AG09319 (cell line): Measurements from ENCODE around the gene NFIB.

Experiments used
- DNase-seq: peaks from one replicate; pipeline ENCODE4 v3.0.0-alpha.2; 2010; ENCODE audit warnings: low read depth; ENCODE audit errors: extremely low read depth
- CTCF ChIP-seq: IDR thresholded peaks from 2 replicates; pipeline ENCODE4 v1.5.1; 2011; ENCODE audit warnings: low read depth, mild to moderate bottlenecking, inconsistent platforms, low read length, moderate library complexity

Gene NFIB

GRCh38 chr9:14339746-14340145, 25.8 kb upstream of the NFIB start:
- no peak for DNase-seq
- TF ChIP-seq CTCF: no peak

GRCh38 chr9:14337615-14338014, 23.7 kb upstream of the NFIB start:
- no peak for TF ChIP-seq CTCF

DNA sequence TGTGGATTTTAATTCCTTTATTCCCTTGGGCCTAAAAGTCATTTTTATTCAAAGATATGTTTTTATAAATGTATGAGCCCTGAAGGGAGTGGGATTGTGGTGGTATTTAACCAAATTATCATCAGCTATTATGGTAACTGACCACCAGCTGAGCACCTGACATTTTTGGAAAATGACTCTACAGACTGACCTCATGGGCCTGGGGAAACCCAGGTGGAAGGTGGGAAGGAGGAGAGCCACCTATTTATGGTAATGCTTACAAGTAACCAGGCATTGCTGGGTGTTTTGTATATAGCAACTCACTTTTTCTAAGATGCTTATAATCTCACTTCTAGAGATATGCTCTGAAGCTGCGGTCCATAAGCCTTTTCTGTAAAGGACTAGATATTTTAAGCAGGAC, 22.3 kb upstream of the NFIB start:
- DNase-seq: no peak
- TF ChIP-seq CTCF: no peak

More at GRCh38 chr9:14337615-14338014, 23.7 kb upstream of the NFIB start:
- DNase-seq: no peak

- TF ChIP-seq CTCF: no peak
- DNase-seq: no peak
These were observed 17.2 kb upstream of the NFIB start for GRCh38 chr9:14331120-14331519.

GRCh38 chr9:14327036-14327435, 13.1 kb upstream of the NFIB start:
- TF ChIP-seq CTCF: no peak
- DNase-seq: no peak

DNA sequence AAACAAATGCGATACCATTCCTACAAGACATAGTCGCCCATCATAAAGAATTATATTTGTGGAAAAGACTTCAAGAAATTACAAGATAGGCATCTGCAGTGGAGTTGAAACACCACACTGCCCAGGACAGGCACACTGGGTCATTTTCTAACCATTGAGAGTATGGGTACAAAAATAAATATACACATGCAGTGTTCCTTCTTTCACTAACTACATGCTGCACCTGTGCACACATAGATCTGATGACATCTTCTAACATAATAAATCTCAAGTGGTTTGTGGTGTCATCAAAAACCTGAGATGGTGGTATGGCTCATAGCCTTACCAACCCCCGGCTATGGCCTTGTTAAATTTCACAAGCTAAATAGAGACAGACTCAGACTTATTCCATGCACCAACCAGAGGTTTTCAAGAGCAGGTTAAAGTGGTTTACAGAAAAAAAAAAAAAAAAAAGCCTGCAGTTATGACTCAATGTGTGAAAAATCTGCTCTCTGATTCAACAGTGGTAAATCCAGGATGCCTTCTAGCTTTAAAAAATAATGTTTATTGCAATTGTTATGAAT, 12.4 kb upstream of the NFIB start:
- no peak for DNase-seq
- no peak for TF ChIP-seq CTCF

DNA sequence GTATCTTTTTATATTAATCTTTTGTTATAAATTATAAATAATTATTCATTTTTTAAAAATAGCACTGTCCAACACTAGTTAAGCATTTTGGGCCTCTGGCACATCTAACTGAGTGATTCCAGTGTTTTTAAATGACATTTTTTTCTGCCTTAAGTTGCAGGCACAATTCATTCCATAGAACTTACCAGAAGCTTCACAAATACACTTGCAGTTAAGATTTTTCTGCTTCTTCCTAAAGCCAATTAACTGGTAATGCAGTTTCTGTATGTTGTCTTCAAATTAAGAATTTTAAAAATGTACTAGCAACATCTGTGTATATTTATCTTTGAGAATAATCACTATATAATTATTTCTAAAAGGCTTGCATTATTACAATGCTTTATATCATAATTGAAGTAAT, 11.2 kb upstream of the NFIB start:
- DNase-seq: no peak
- no peak for TF ChIP-seq CTCF
